Mucosa of gallbladder (tissue), 1 donor: ENCODE measurements around the gene WNT10A. TPM values are rescaled to one million over a fixed set of nuclear protein-coding genes. Genes with fewer than 3 reads are reported as not detected.

Experiments
- DNase-seq: peaks from one replicate; pipeline ENCODE4 v3.0.0-alpha.2; 2020; ENCODE audit warnings: low spot score
- total RNA-seq: library from RNA; stranded (reverse); gene quantifications from one replicate; pipeline ENCODE4 v1.2.1, GENCODE V29; 2021
- donor health status: DM: no; HTN: no; CAD: no.

Gene WNT10A
- total RNA-seq, 1 donor from 2014 or later = 0.12 TPM

- no peak for DNase-seq
These were observed 23.1 kb upstream of the WNT10A start for GRCh38 chr2:218857371-218858137.

DNA sequence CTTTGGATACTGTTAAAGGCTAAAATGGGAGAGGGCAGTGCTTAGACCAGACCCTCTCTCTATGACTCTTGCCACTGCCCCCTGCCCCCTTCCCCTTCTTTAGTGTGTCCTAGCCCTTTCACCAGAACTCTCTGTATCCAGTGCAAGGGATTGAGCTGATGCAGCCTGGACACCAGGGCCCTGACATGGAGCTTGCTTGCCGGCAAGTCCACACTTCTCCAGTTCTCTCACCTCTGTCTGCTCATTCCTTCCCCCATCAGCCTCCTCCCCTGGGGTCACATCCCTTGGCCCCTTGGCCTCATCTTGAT lies 22.6 kb upstream of the WNT10A start:
- no peak for DNase-seq

DNA sequence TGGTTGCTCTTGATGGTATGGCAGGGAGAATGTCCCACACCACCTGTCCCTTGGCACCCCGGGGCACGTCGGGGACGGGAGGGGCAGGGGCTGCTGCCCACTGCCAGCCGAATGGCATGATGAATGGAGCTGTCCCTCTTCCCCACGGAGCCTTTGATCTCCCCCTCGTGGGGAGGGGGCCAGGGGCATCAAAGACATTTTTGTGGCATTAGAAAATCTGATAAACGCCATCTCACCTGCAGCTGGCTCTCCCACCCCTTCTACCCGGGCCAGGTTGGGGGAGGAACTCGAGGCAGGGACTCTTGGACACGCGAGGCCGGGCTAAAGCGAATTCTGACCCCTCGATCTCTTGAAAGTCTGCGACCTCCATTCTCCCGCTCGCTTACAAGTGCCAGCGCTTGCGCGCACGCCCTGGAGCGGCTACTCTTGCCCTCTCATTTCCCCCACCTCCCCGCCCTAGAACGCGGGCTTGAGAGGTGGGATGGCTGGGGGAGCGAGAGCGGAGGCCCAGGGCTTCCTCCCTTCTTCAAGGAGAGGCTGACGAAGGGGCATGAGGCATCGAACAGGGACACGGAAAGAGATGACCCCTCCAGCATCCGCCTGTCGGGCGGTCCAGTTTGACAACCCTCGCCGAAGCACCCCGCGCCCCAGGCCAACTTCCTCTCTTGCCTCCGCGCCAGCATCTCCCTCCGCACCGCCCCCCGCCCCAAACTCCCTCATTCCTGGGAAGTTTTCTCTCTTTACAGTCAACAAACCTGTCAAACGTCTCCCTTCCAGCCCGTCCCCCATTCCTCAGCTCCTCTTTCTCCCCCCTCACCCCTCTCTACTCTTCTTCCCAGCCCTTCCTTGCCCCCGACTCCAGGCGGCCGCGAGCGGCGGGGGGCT lies 21.7 kb upstream of the WNT10A start:
- DNase-seq = no peak

- no peak for DNase-seq
These were observed 21.1 kb upstream of the WNT10A start, which contains the start of gene WNT6 for GRCh38 chr2:218859556-218859987. Gene WNT6 (plus strand): TSS chr2:218859805. CDS start chr2:218860038, 233 bp downstream.

DNA sequence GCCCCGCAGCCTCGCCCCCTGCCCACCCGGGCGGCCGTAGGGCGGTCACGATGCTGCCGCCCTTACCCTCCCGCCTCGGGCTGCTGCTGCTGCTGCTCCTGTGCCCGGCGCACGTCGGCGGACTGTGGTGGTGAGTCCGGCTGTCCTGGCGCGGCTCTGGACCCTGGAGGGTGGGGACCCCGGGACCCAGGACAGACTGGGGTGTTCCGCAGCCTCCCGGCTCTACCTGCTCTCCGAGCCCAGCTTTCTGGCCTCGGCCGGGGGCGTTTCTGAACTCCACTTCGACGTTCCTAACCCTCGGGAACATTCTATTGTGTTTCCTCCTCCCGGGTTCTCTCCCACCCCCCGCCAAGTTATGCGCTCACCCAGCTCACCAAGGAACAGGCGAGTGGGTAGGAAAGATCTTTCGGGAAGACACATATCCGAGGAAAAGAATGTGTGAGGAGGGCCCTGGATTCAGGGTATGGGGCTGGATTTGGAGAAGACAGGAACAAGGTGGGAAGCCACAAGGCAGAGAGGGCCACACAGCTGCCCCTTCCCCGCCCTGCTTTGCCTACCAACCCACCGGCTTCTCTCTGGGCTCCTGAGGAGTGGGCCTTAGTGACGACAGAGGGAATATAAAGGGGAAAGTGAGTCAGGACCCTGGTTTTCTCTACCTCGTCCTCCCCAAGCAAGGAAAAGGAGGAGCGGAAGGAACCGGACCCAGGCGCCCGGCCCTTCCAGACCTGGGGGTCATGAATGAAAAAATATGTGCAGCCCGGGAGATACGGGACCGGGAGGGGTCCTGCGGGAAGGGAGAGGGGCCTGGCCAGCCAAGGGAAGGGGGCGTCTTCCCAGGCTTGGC lies 20.4 kb upstream of the WNT10A start:
- no peak for DNase-seq

DNA sequence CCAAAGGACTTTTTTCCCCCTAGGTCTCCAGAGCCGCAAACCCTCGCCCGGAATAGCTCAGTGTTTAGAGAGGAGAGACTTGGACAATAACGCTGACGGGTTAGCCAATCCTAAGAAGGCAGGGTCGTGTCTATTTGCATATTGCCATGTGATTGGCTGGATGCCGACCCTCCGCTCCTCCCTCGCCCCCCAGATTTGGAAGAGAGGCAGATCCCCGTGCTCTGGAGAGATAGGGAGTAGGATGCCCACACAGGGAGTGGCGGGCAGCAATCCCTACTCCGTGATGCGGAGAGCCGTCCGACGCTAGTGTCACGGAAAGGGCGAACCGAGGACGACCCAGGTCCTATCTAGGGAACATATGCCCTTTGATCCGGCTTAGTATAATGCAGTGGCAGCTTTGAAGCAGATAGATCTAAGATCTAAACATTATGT lies 19.7 kb upstream of the WNT10A start:
- DNase-seq = no peak

DNA sequence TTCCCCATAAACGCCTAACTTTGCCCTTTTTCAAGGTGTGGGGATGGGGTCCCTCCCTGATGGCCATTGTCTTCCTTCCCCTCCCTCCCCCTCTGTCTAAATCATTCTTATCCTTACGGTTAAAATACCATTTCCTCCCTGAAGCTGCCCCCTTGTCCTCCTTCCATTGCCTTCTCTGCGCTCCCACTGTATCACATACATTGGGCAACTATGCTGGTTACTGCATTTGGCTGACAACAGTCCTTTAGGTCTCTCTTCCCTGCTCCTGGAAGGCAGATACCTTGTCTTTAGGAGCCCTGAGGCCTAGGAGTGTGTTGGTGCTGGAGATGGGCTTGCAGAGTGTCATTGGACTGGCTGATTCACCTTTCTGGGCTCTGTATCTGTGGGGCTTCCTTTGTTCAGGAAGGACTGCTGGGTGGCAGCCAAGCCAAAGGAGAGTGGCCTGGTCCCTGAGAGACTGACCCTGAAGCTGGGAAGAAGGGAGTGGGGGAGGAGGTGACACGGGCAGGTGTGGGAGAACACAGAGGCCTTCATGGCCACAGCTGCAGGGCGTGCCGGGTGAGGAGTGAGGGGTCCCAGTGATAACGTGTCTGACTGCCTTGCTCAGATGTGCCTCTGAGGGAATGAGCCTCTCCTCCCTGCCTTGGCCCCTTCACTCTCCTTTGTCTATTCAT lies 18.9 kb upstream of the WNT10A start:
- no peak for DNase-seq

GRCh38 chr2:218863021-218863520 lies 17.6 kb upstream of the WNT10A start:
- no peak for DNase-seq

GRCh38 chr2:218865396-218865795 lies 15.3 kb upstream of the WNT10A start:
- no peak for DNase-seq

GRCh38 chr2:218865999-218866398 lies 14.7 kb upstream of the WNT10A start:
- no peak for DNase-seq

- no peak for DNase-seq
These were observed 12.8 kb upstream of the WNT10A start for GRCh38 chr2:218867900-218868299.

DNA sequence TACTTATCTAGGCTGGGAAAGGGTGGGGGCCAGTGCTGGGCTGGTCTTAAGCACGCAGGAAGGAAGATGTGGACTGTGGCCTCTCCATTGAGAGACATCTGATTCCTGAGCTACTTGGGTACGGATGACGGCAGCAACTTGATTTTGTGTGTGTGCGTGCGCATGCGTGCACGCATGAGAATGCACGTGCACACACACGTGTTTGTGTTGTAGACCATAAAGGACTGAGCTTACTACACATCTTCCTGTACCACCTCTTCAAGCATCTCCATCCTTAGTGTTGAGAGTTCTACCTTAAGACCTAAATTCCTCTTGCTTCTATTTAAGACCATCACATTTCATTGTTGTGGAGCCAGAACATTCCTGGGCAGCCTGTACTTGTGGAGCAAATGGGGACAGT lies 11.6 kb upstream of the WNT10A start:
- DNase-seq = no peak

GRCh38 chr2:218870984-218871344 lies 9.7 kb upstream of the WNT10A start:
- DNase-seq = no peak

DNA sequence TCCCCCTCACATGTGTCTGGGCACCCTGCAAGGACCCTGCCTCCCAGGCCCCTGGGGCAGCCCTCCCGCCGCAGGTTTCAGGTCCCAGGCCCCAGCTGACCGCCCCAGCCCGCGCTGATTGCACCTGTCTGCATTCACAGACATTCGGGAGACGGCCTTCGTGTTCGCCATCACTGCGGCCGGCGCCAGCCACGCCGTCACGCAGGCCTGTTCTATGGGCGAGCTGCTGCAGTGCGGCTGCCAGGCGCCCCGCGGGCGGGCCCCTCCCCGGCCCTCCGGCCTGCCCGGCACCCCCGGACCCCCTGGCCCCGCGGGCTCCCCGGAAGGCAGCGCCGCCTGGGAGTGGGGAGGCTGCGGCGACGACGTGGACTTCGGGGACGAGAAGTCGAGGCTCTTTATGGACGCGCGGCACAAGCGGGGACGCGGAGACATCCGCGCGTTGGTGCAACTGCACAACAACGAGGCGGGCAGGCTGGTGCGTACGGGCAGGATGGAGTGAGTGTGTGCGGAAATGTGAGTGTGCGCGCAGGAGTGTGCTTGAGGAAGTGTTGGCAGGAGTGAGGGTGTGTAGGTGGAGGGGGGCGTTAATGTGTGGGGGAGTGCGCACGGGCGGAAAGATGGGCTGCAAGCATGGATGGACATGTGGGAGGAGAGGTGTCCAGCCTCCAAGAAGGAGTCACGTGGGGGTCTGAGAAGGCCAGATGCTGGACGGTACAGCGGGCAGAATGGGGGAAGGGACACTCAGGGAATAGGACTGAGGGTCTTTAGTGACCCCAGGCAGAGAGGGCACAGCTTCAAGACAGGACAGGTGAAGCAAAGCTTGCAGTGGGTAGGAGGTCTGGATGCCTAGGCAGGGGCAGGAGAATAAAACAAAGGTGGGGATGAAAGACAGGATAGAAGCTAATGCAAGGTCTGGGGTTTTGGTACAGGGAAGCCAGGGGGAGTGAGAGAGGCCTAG lies 9.0 kb upstream of the WNT10A start:
- no peak for DNase-seq

DNA sequence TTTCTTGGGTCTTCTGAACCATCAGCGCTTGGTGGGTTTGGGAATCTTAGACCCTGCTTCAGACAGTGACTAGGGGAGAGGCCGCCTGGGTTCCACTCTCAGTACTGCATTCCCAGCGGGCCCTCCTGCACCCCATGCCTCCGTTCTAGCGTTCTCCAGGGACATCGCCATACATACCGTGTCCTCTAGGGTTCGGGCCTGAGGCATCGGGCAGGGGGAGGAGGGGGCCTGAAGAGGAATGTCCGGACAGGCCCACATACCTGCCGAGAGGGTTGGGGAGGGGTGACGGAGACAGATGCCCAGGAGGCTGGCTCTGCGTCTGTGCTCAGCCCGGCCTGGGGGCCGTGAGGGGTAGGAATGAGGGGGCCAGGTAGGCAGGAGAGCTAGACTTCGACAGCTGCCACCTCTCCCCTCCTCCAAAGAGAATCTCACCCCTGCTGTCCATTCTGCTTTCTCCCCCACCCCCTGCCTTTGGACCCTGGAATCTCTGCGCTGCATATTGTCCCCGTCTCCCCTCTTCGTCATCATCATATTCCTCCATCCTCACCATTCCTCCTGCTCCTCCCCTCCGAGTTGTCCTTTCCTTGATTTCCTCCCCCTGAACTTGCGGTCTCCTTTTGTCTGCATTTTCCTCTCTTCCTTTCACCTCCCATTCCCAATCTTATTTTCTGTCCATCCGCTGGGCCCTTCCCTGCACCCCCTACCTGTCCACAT lies 7.8 kb upstream of the WNT10A start:
- no peak for DNase-seq

DNA sequence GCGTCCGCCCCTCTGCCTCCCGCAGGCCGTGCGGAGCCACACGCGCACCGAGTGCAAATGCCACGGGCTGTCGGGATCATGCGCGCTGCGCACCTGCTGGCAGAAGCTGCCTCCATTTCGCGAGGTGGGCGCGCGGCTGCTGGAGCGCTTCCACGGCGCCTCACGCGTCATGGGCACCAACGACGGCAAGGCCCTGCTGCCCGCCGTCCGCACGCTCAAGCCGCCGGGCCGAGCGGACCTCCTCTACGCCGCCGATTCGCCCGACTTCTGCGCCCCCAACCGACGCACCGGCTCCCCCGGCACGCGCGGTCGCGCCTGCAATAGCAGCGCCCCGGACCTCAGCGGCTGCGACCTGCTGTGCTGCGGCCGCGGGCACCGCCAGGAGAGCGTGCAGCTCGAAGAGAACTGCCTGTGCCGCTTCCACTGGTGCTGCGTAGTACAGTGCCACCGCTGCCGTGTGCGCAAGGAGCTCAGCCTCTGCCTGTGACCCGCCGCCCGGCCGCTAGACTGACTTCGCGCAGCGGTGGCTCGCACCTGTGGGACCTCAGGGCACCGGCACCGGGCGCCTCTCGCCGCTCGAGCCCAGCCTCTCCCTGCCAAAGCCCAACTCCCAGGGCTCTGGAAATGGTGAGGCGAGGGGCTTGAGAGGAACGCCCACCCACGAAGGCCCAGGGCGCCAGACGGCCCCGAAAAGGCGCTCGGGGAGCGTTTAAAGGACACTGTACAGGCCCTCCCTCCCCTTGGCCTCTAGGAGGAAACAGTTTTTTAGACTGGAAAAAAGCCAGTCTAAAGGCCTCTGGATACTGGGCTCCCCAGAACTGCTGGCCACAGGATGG lies 7.1 kb upstream of the WNT10A start:
- no peak for DNase-seq

DNA sequence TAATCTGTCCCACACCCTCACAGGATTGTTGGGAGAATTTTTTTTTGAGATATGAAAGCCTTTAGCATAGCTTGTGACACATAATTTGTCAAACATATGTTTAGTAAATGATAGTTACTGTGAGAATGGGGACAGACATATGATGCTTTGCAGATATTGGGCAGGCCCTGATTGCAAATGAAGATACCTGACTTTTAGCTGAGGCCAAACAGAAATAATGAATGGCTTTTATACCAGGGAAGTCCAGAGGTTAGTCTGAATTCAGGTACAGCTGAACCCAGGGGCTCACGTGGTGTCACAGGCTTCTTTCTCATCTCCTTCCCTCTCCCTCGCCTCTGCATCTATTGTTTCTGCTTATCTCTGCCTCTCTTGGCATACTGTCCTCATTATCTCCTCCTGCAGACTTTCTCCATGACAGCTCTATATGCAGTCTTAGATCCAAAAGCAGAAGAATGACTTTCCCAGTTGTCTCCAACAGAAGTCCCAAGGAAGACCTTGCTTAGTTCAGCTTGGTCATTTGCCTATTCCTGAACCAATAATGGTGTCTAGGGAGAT lies 4.9 kb upstream of the WNT10A start:
- DNase-seq = no peak

GRCh38 chr2:218876562-218877219 lies 4.0 kb upstream of the WNT10A start:
- peak; percentile 67 for DNase-seq
